Epithelial cell of esophagus (primary cell): ENCODE measurements around the gene PRKD3.

Source experiments
- DNase-seq: peaks from one replicate; pipeline ENCODE4 v3.0.0; 2010; ENCODE audit warnings: low read depth
- H3K4me3 ChIP-seq: 2 replicates; pipeline ENCODE4 v1.5.1; 2011; ENCODE audit warnings: mild to moderate bottlenecking, low read length, control low read depth
- CTCF ChIP-seq: IDR thresholded peaks from 2 replicates; pipeline ENCODE4 v1.5.1; 2011; ENCODE audit warnings: low read depth, mild to moderate bottlenecking, low read length, control low read depth, inconsistent platforms; ENCODE audit not compliant: insufficient read depth; ENCODE audit errors: missing control alignments

The PRKD3 gene

GRCh38 chr2:37333256-37333655 is 8.6 kb upstream of the PRKD3 start:
- DNase-seq: no peak
- no peak overlapping the region for H3K4me3 ChIP-seq
- TF ChIP-seq CTCF: no peak

- no peak for DNase-seq
- H3K4me3 ChIP-seq: no peak overlapping the region
- no peak for TF ChIP-seq CTCF
Measured at GRCh38 chr2:37332560-37332959, 7.9 kb upstream of the PRKD3 start.

DNA sequence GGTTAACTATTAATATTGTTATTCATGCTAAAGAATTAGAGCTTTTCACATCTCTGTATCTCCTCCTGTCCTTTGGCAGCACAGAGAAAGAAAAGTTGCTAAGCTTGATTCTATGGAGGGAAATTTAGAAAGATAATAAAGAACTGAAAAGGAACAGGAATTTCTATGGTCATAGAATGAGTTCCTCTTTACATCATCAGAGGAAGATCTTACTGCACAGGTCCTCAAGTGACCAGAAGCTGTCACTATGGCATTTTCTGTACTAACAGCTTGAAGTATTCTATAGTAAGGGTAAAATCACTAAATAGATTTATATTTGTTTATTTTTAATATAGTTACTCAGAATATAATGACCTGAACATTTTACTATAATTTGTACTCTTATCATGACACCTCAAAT is 6.0 kb upstream of the PRKD3 start:
- DNase-seq: no peak
- no peak overlapping the region for H3K4me3 ChIP-seq
- TF ChIP-seq CTCF: no peak

DNA sequence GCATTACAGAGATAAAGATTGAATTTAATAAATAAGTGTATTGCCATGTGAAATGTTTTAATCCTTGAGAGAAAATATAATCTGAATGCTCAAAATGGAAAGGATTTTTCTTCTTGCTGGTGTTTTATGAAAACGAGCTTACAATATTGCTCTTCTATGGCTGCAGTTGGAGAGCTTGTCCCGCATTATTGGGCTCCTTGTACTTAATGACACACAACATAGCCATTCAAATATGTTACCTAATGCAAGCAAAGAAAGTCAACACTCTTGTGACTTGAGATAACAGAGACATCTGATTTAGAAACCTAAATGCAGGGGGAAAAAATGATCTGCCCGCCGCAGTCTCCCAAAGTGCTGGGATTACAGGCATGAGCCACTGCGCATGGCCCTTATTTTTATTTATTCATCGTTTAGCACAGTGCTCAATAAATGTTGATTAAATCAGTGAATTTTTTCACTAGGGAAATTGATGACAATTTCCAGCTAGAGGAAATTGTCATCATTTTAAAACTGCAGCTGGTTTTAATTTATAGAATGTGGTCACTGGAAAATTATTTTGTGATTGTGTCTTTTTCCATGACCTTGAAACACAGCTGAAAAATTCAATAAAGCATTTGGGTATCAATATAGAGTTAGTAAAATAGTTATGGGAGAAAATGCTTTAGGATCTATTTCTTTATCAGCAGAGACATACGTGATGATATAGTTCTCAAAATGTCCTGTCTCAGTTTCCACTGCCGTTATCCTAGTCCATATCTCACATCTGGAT is 2.4 kb upstream of the PRKD3 start:
- H3K4me3 ChIP-seq: no peak overlapping the region
- TF ChIP-seq CTCF: no peak
- DNase-seq: no peak

- H3K4me3 ChIP-seq: no peak overlapping the region
- DNase-seq: peak; percentile 62
- TF ChIP-seq CTCF: no peak
Measured at GRCh38 chr2:37326285-37326684, 1.7 kb upstream of the PRKD3 start.

GRCh38 chr2:37325625-37326071 is 1.0 kb upstream of the PRKD3 start:
- H3K4me3 ChIP-seq: no peak overlapping the region
- DNase-seq: no peak
- no peak for TF ChIP-seq CTCF

- no peak for TF ChIP-seq CTCF
- peak; percentile 68 for DNase-seq
- H3K4me3 ChIP-seq: peak overlapping the region; percentile 83
Measured at GRCh38 chr2:37324536-37324785, 172 bp downstream of the PRKD3 start.
